ENCODE results near the gene RBM22.

DNA sequence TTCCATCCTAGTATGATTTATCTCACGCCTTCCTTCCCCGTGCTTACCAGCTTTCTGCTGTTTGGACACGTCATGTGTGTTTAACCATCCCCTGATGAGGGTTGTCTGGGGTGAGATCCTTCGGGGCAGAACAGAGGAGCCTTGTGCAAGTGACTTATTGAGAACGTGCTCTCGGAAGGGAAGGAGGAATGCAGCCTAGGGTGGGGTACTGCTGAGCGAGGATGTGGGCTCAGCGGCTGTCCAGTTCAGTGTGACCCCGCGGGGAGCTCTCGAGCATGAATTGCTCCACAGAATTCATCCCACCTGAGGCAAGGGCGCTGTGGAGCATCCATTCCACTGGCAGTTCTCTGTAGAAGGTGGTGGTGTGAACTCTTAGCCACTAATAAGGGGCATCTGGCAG, 35.8 kb downstream of the RBM22 start:
- TF ChIP-seq, protein P1, sequence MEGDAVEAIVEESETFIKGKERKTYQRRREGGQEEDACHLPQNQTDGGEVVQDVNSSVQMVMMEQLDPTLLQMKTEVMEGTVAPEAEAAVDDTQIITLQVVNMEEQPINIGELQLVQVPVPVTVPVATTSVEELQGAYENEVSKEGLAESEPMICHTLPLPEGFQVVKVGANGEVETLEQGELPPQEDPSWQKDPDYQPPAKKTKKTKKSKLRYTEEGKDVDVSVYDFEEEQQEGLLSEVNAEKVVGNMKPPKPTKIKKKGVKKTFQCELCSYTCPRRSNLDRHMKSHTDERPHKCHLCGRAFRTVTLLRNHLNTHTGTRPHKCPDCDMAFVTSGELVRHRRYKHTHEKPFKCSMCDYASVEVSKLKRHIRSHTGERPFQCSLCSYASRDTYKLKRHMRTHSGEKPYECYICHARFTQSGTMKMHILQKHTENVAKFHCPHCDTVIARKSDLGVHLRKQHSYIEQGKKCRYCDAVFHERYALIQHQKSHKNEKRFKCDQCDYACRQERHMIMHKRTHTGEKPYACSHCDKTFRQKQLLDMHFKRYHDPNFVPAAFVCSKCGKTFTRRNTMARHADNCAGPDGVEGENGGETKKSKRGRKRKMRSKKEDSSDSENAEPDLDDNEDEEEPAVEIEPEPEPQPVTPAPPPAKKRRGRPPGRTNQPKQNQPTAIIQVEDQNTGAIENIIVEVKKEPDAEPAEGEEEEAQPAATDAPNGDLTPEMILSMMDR (IDR thresholded peaks at IDR 0.05), result no peak
- no peak for TF ChIP-seq POLR2A (IDR thresholded peaks at IDR 0.05)
- TF ChIP-seq EP300 (IDR thresholded peaks at IDR 0.05), result no peak
- no peak for TF ChIP-seq POLR2AphosphoS5 (IDR thresholded peaks at IDR 0.05)
